ENCODE results near the gene SOS1.
"Not testable (repeated sequence)": the region's sequence is repeated elsewhere in the genome, so short reads cannot be mapped to it uniquely, and the experiment has no call there.

The SOS1 gene

GRCh38 chr2:39138187-39138836 lies 17.5 kb upstream of the SOS1 start:
- not testable (repeated sequence) for DNase-seq

- no peak for DNase-seq
Observed at GRCh38 chr2:39136799-39137198, 15.9 kb upstream of the SOS1 start.

- no peak for DNase-seq
Observed at GRCh38 chr2:39135690-39136259, 14.9 kb upstream of the SOS1 start.

- DNase-seq = no peak
Observed at GRCh38 chr2:39133215-39133851, 12.5 kb upstream of the SOS1 start.

- peak; percentile 58 for DNase-seq
Observed at GRCh38 chr2:39128919-39129391, 8.1 kb upstream of the SOS1 start.

- DNase-seq = peak; percentile 47
Observed at GRCh38 chr2:39127973-39128372, 7.1 kb upstream of the SOS1 start.

- DNase-seq = peak; percentile 34
Observed at GRCh38 chr2:39124746-39125057, 3.9 kb upstream of the SOS1 start.

- peak; percentile 96 for DNase-seq
Observed at GRCh38 chr2:39124000-39124745, 3.3 kb upstream of the SOS1 start.

DNA sequence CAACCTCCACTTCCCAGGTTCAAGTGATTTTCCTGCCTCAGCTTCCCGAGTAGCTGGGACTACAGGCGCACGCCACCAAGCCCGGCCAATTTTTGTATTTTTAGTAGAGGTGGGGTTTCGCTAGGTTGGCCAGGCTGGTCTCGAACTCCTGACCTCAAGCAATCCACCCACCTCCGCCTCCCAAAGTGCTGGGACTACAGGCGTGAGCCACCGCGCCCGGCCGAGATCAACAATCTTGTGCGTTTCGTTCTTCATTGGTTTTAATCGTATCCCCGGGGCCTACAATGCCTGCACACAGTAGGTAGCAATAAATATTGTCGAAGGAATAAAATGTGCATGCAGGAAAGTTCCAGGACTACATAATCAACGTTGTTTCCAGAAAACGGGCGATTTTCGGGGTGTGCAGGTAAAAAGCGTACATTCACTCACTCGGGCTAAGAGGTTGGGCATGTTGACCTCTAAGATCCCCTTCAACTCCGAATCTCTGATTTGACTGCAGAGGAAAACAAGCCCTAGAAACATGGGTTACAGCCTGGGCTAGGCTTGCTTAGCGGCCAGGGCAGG lies 2.7 kb upstream of the SOS1 start:
- DNase-seq = no peak

DNA sequence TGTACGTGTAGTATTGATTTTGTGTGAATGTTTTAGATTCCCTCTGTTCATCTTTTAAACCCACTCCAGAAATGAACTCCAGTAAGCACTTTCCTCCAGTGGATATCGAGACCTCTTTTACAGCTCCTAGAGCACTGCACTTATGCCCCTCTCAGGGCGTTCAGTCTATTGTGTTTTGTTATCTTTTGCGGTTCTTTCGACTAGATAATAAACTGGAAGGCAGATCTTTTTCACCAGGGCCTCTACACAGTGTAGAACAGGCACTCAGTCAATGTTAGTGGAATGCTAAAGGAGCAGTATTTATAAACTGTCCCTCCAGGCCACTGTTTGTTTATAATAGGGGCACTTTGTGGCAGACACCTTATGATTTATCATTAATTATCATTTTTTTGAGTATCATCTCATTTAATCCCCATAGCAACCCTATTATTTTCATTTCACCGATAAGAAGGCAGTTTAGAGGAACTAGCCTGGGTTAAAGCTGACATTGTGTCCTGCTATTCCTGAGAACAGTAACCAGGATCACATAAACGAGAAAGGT lies 742 bp upstream of the SOS1 start:
- DNase-seq = no peak

DNA sequence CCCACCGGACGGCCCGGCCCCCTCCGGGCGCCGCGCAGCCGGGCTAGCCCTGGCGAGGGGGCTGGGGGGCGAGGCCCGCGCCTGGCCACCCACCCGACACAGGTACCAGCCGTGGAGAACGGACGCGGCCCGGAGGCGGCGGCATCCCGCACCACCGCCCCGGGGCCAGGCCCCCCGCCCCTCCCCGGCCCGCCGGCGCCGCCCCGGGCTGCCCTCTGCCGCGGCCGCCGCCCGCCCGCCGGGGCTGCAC lies 405 bp downstream of the SOS1 start:
- DNase-seq = no peak

DNA sequence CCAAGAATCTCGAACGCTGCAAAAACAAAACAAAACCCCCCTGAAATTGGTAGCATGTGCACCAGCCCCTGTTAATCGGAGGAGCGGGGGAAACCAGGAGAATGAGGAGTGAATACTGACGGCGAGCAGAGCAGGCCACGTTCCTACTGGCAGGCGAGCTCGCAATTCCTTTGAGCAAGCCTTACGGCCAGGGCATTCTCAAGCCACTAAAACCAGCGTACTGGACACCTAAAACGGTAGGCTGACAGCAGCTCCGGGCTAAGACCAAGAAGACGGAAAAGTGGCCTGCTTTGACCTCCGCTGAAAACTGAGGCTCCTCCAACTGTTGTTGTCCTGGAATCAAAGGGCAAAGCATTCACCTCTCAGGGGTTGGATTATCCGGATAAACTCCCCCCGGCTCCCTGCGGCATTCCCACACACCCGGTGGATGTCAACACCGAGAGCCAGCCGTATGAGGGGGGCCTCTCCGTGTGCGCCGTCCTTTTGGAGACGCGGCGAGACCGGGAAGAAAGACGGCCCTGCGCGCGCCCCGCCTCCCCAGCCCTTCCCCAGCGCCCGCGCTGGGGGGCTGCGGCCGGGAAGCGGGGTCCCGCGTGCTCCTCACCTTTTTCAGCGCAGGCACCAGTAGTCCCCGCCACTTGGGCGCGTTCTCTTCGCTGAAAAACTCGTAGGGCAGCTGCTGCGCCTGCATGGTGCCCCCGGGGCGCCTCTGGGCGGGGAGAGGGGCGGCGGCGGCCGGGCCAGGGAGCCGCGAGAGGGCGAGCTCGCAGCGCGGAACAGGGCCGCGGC lies 925 bp downstream of the SOS1 start:
- DNase-seq = peak; percentile 63

DNA sequence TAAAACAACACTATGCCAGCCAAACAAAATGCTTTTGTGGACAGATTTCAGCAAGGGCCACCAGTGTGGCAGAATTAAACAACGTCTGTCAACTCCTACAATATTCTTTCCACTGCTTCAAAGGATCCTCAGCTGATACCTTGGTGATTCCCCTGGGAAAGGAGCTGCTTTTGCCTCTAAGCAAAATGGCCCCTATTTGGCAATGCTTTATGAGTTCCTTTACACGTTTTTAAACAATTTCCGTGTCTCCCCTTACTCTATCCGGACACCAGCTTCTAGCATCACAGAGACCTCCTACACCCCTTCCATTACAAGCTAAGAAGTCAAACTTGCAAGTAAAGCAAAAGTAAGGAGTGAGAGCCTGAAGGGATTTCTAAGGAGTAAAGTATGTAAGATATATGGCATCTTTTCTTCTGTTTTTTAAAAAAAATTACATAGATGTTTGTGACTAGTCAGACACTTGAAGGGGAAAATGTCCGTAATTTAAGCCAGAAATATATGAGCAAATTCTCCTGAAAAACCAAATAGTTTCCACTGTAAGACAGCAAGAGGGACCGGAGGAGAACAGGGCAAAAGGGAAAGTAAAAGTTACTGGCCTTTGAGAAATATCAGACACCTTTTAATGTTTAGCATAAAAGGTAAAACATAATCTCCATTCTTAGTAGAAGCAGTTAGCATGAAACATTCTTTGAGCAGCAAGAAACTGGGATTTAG lies 1.9 kb downstream of the SOS1 start:
- DNase-seq = no peak

- DNase-seq = no peak
Observed at GRCh38 chr2:39115556-39115955, 5.3 kb downstream of the SOS1 start.

DNA sequence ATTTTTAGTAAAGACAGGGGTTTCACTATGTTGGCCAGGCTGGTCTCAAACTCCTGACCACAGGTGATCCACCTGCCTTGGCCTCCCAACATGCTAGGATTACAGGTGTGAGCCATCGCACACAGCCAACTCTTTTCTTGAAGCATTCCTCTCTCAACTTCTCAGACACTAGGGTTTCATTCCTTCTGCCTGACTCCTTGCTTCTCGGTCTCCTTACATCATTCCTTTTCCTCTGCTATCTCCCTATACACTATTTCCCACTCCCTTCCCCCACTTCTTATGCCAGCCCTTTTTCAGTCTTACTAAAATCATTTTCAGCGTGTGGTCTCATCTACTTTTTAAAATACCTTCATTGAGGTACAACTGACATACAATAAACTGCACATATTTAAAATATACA lies 6.1 kb downstream of the SOS1 start:
- no peak for DNase-seq

- DNase-seq = no peak
Observed at GRCh38 chr2:39109537-39109936, 11.3 kb downstream of the SOS1 start.

DNA sequence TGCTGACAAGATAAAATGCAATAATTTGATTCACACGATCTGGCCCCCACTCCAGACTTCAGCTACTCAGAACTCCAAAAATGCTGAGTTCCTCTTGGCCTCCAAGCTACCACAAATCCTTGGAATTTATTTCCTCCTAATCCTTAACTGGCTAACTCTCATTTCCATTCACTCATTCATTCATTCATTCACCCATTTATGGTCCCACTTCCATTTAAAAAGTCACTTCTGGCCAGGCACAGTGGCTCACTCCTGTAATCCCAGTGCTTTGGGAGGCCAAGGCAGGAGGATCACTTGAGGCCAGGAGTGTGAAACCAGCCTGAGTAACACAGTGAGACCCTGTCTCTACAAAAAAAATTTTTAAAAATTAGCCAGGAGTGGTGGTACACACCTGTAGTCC lies 12.5 kb downstream of the SOS1 start:
- DNase-seq = no peak

DNA sequence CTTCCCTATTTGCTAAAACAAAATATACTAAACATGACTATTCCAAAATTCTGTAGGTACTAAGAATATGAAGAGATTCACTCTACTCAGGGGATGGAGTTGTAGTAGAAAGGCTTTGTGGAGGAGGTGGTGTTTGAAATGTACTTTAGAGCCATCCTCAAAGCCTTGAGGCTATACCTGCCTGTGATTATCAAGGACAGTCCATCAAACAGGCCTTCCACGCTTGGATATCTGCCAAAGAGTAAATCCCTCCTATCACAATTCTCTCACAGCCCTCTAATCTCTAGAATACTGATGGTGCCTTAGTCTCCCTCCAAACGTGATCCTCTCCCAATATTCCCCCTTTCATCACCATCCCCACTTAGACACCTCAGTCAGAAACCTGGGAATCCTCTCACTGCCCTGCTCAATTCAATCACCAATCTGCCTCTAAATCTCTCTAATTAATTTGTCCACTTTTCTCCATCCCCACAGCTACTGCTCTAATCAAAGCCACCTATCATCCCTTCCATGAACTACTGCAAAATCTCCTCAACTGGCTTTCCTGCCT lies 13.1 kb downstream of the SOS1 start:
- DNase-seq = no peak

GRCh38 chr2:39107156-39107555 lies 13.7 kb downstream of the SOS1 start:
- DNase-seq = no peak

DNA sequence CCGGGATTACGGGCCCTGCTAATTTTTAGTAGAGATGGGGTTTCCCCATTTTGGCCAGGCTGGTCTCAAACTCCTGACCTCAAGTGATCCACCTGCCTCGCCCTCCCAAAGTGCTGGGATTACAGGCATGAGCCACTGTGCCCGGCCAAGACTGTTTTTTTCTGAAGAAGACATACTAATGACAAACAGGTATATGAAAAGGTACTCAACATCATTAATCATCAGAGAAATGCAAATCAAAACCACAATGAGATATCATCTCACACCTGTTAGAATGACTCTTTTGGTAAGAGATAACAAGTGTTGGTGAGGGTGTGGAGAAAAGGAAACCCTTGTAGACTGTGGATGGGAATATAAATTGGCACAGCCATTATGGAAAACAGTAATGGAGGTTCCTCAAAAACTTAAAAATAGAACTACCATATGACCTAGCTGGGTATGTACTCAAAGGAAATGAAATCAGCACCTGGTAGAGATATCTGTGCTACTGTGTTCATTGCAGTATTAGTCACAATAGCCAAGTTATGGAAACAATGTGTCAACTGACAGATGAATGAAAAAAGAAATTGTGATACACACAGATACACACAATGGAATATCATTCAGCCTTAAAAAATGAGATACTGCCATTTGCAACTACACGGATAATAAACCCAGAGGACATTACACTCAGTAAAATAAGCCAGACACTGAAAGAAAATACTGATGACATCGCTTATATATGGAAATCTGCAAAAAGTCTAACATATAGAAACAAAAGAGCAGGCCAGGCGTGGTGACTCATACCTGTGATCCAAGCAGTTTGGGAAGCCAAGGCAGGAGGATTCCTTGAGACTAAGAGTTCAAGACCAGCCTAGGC lies 20.8 kb downstream of the SOS1 start:
- DNase-seq = no peak
